CD14-positive monocyte (primary cell): ENCODE data around the gene EPHB6. TPM values are rescaled to one million over a fixed set of nuclear protein-coding genes. Genes with fewer than 3 reads are reported as not detected.

Experiments
- DNase-seq, 3 donors: peaks; one replicate each; pipeline ENCODE4 v3.0.0-alpha.2; 2011 to 2022
- H2AFZ ChIP-seq: 2 replicates; pipeline ENCODE4 v1.6.0; 2012; ENCODE audit warnings: mild to moderate bottlenecking, low read depth, low read length, inconsistent platforms; ENCODE audit not compliant: insufficient read depth, poor library complexity, severe bottlenecking
- H3K27ac ChIP-seq, 2 donors: 1 replicate in 1 of 2; 2 replicates in 1 of 2; pipeline ENCODE4 v1.5.1; 2012 to 2013; ENCODE audit warnings: low read length in 2 of 2, control low read depth in 1 of 2, inconsistent platforms in 1 of 2, low read depth in 1 of 2, mild to moderate bottlenecking in 1 of 2
- H3K27me3 ChIP-seq, 2 donors: one replicate each; pipeline versions ENCODE4 v1.6.0 to v1.6.1; 2011 to 2013; ENCODE audit warnings: low read length in 2 of 2; ENCODE audit not compliant: control insufficient read depth in 2 of 2, insufficient read depth in 2 of 2
- H3K36me3 ChIP-seq, 2 donors: replicated peaks in 1 of 2; 1 replicate in 1 of 2; 2 replicates in 1 of 2; pipeline versions ENCODE4 v1.5.1 to v1.6.1; 2012 to 2013; ENCODE audit warnings: low read length in 2 of 2, control low read depth in 1 of 2, inconsistent platforms in 1 of 2, mild to moderate bottlenecking in 1 of 2; ENCODE audit not compliant: insufficient read depth in 2 of 2, control insufficient read depth in 1 of 2
- H3K4me1 ChIP-seq, 2 donors: 1 replicate in 1 of 2; 2 replicates in 1 of 2; pipeline versions ENCODE4 v1.5.1 to v1.6.1; 2012 to 2013; ENCODE audit warnings: low read length in 2 of 2, control low read depth in 1 of 2, inconsistent platforms in 1 of 2, mild to moderate bottlenecking in 1 of 2, moderate library complexity in 1 of 2; ENCODE audit not compliant: insufficient read depth in 2 of 2, control insufficient read depth in 1 of 2
- H3K4me2 ChIP-seq: replicated peaks from 2 replicates; pipeline ENCODE3; 2012; ENCODE audit warnings: low read length, moderate library complexity, mild to moderate bottlenecking; ENCODE audit not compliant: poor library complexity, severe bottlenecking; ENCODE audit errors: extremely low read depth
- H3K4me3 ChIP-seq, 3 experiments: fragments of 200-600 bp in 1 of 3; sonication (generic) in 1 of 3; replicated peaks in 1 of 3; 1 replicate in 2 of 3; 2 replicates in 1 of 3; pipeline ENCODE4 v1.5.1; 2011 to 2013; ENCODE audit warnings: low read length in 3 of 3, mild to moderate bottlenecking in 3 of 3, control low read depth in 2 of 3, low read depth in 2 of 3, inconsistent platforms in 1 of 3, moderate library complexity in 1 of 3
- H3K79me2 ChIP-seq: 2 replicates; pipeline ENCODE4 v1.6.0; 2012; ENCODE audit warnings: mild to moderate bottlenecking, control low read depth, inconsistent platforms, low read length, moderate library complexity; ENCODE audit not compliant: insufficient read depth
- H3K9ac ChIP-seq: 2 replicates; pipeline ENCODE4 v1.6.0; 2017; ENCODE audit warnings: low read length, mild to moderate bottlenecking; ENCODE audit not compliant: insufficient read depth, poor library complexity, severe bottlenecking
- H3K9me3 ChIP-seq, 2 donors: replicated peaks in 1 of 2; 1 replicate in 1 of 2; 2 replicates in 1 of 2; pipeline versions ENCODE4 v1.5.1 to v1.6.1; 2012 to 2013; ENCODE audit warnings: low read length in 2 of 2, control low read depth in 1 of 2; ENCODE audit not compliant: control insufficient read depth in 1 of 2, insufficient read depth in 1 of 2
- H4K20me1 ChIP-seq: 2 replicates; pipeline ENCODE4 v1.6.0; 2012; ENCODE audit warnings: mild to moderate bottlenecking, low read length, control low read depth, moderate library complexity; ENCODE audit not compliant: insufficient read depth
- H3K27ac Mint-ChIP-seq, 7 donors: one replicate each; pipeline ENCODE4 v1.8.0; 2020; ENCODE audit warnings: mild to moderate bottlenecking in 7 of 7, mixed read lengths in 7 of 7, moderate library complexity in 6 of 7, inconsistent platforms in 2 of 7
- H3K27me3 Mint-ChIP-seq, 3 donors: one replicate each; pipeline ENCODE4 v1.8.0; 2021 to 2022; ENCODE audit warnings: low read depth in 3 of 3, mild to moderate bottlenecking in 3 of 3, mixed read lengths in 3 of 3, moderate library complexity in 3 of 3, inconsistent platforms in 1 of 3
- H3K36me3 Mint-ChIP-seq, 2 donors: one replicate each; pipeline ENCODE4 v1.8.0; 2020; ENCODE audit warnings: mixed read lengths in 2 of 2, inconsistent platforms in 1 of 2, mild to moderate bottlenecking in 1 of 2
- H3K4me1 Mint-ChIP-seq: one replicate; pipeline ENCODE4 v1.8.0; 2020; ENCODE audit warnings: mild to moderate bottlenecking, mixed read lengths
- H3K4me3 Mint-ChIP-seq, 2 donors: one replicate each; pipeline ENCODE4 v1.8.0; 2020; ENCODE audit warnings: mild to moderate bottlenecking in 2 of 2, mixed read lengths in 2 of 2, moderate library complexity in 1 of 2
- H3K9me3 Mint-ChIP-seq, 7 donors: one replicate each; pipeline ENCODE4 v1.8.0; 2020 to 2022; ENCODE audit warnings: mixed read lengths in 7 of 7, mild to moderate bottlenecking in 6 of 7, moderate library complexity in 6 of 7, inconsistent platforms in 2 of 7
- WGBS: methylation state at CpG from one replicate; pipeline ENCODE4 v1.1.5; 2013; ENCODE audit warnings: missing lambda C conversion rate; ENCODE audit not compliant: insufficient coverage; 5-methylcytosine and 5-hydroxymethylcytosine counted together
- intact Hi-C, 2 donors: fragments of 100-400 bp; cut with micrococcal nuclease; formaldehyde crosslinking; loops; one replicate each; pipeline versions ENCODE4 v1.15.0 to v1.15.1; 2023
- polyA plus RNA-seq, 3 donors: library from polyadenylated mRNA; depleted of rRNA in 1 of 3; unstranded in 2 of 3; stranded (reverse) in 1 of 3; fragments of 300-500 nt in 2 of 3; fragments of >200 nt in 1 of 3; fragmentation: Illumina TruSeq in 2 of 3; gene quantifications; 1 replicate in 2 of 3; 2 replicates in 1 of 3; pipeline ENCODE4 v1.2.3, GENCODE V29; 2012 to 2021
- TF ChIP-seq, protein P1 (sequence below): fragments of 200-600 bp; IDR thresholded peaks from one replicate; pipeline ENCODE4 v1.8.0; 2022; ENCODE audit warnings: antibody characterized with exemption, mild to moderate bottlenecking

EPHB6 gene
- polyA plus RNA-seq, 3 donors, result 7.9 to 18.2 (median 9.3) TPM

DNA sequence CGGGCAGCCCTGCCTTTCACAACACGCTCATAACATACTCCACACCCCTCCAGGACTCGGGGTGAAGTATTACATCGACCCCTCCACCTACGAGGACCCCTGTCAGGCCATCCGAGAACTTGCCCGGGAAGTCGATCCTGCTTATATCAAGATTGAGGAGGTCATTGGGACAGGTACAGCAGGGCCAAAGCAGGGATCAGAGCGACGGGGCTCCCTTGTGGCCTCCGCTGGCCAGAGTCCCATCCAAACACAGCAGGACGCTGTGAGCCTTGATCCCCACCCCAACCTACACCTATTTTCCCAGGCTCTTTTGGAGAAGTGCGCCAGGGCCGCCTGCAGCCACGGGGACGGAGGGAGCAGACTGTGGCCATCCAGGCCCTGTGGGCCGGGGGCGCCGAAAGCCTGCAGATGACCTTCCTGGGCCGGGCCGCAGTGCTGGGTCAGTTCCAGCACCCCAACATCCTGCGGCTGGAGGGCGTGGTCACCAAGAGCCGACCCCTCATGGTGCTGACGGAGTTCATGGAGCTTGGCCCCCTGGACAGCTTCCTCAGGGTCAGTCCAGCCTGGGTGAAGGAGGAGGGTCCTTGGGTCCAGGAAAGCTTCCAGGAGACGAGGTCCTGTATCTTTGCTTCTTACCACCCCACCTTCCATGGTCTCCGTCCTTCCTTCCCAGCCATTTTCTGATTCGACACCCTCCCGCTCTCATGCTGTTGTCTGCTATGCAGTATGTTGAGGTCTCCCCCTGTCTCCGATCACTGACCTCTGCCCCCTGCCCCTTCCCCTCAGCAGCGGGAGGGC, 13.5 kb downstream of the EPHB6 start:
- Mint-ChIP-seq H3K9me3 (no peaks in the 10 kb centered on the region), H3K36me3 (peaks cover 34 to 58% of the 10 kb centered on the region in 2 donors), H3K27me3 (peaks cover 0 to 2% (median 2%) of the 10 kb centered on the region in 3 donors), H3K4me1 (peaks cover 16% of the 10 kb centered on the region), H3K27ac (peak overlapping the region in 2 of 7 donors; percentile 41 to 58), H3K4me3 (no peak overlapping the region)
- 96% methylated on average over 17 of the region's 31 CpGs for WGBS
- no peak overlapping the region for H2AFZ ChIP-seq
- H3K4me2 ChIP-seq, result no peak overlapping the region
- H3K4me1 ChIP-seq, result peaks cover 12% of the 10 kb centered on the region in 2 donors
- intact Hi-C loops, result no loop called here
- no peaks in the 10 kb centered on the region for H3K27me3 ChIP-seq
- H3K27ac ChIP-seq, result no peak overlapping the region
- no peak overlapping the region for H3K4me3 ChIP-seq
- no peak for DNase-seq
- H3K36me3 ChIP-seq, result peaks cover 21 to 43% of the 10 kb centered on the region in 2 donors
- TF ChIP-seq, protein P1, sequence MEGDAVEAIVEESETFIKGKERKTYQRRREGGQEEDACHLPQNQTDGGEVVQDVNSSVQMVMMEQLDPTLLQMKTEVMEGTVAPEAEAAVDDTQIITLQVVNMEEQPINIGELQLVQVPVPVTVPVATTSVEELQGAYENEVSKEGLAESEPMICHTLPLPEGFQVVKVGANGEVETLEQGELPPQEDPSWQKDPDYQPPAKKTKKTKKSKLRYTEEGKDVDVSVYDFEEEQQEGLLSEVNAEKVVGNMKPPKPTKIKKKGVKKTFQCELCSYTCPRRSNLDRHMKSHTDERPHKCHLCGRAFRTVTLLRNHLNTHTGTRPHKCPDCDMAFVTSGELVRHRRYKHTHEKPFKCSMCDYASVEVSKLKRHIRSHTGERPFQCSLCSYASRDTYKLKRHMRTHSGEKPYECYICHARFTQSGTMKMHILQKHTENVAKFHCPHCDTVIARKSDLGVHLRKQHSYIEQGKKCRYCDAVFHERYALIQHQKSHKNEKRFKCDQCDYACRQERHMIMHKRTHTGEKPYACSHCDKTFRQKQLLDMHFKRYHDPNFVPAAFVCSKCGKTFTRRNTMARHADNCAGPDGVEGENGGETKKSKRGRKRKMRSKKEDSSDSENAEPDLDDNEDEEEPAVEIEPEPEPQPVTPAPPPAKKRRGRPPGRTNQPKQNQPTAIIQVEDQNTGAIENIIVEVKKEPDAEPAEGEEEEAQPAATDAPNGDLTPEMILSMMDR, result no peak
- H4K20me1 ChIP-seq, result no peaks in the 10 kb centered on the region
- H3K79me2 ChIP-seq, result no peaks in the 10 kb centered on the region
- H3K9me3 ChIP-seq, result no peaks in the 10 kb centered on the region
- H3K9ac ChIP-seq, result no peak overlapping the region

DNA sequence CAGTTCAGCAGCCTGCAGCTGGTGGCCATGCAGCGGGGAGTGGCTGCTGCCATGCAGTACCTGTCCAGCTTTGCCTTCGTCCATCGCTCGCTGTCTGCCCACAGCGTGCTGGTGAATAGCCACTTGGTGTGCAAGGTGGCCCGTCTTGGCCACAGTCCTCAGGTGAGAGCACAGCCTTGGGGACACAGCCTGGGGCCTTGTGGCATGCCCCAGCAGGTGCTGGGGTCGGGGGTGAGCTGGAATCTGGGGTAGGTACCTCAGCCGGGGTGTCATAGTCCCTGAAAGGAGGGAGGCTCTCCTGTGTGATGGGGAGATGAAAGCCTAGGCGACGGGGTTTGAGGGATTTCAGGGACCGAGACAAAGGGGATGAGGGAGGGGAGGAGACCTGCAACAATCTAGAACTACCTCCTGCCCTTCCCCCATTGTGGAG, 14.1 kb downstream of the EPHB6 start:
- DNase-seq, result no peak
- H3K27ac ChIP-seq, result no peak overlapping the region
- peaks cover 19 to 37% of the 10 kb centered on the region in 2 donors for H3K36me3 ChIP-seq
- H4K20me1 ChIP-seq, result no peaks in the 10 kb centered on the region
- no peak overlapping the region for H3K9ac ChIP-seq
- no peak overlapping the region for H3K4me2 ChIP-seq
- TF ChIP-seq, protein P1, result no peak
- no peaks in the 10 kb centered on the region for H3K9me3 ChIP-seq
- Mint-ChIP-seq H3K27ac (peak overlapping the region in 1 of 7 donors; percentile 41), H3K9me3 (no peaks in the 10 kb centered on the region), H3K4me3 (no peak overlapping the region), H3K4me1 (peaks cover 16% of the 10 kb centered on the region), H3K36me3 (peaks cover 28 to 52% of the 10 kb centered on the region in 2 donors), H3K27me3 (peaks cover 0 to 4% (median 2%) of the 10 kb centered on the region in 3 donors)
- H3K79me2 ChIP-seq, result no peaks in the 10 kb centered on the region
- no peak overlapping the region for H2AFZ ChIP-seq
- H3K27me3 ChIP-seq, result no peaks in the 10 kb centered on the region
- WGBS, result 92% methylated on average over 8 of the region's 11 CpGs
- no peak overlapping the region for H3K4me3 ChIP-seq
- H3K4me1 ChIP-seq, result peaks cover 12% of the 10 kb centered on the region in 2 donors
- intact Hi-C loops, result no loop called here
